SK-N-SH treated with all-trans-retinoic acid at 6 μM for 48 hours (cell line): Measurements from ENCODE around the gene LRP2.

Source experiments
- SNAI2 ChIP-seq: fragments of 250-450 bp; sonication (Bioruptor Pico); IDR thresholded peaks from 2 replicates; pipeline ENCODE4 v1.5.0; 2020; ENCODE audit warnings: mild to moderate bottlenecking, moderate library complexity
- TOX ChIP-seq: fragments of 250-450 bp; sonication (Bioruptor Pico); IDR thresholded peaks from 2 replicates; pipeline ENCODE4 v1.8.0; 2021; ENCODE audit warnings: mild to moderate bottlenecking, moderate library complexity, borderline replicate concordance
- ZC3H10 ChIP-seq: fragments of 250-450 bp; sonication (Bioruptor Pico); IDR thresholded peaks from 2 replicates; pipeline ENCODE4 v1.5.1; 2021; ENCODE audit warnings: mild to moderate bottlenecking, moderate library complexity
- ZFP3 ChIP-seq: fragments of 250-450 bp; sonication (Bioruptor Pico); IDR thresholded peaks from 2 replicates; pipeline ENCODE4 v1.5.0; 2020; ENCODE audit warnings: mild to moderate bottlenecking, moderate library complexity
- TF ChIP-seq, protein P1 (sequence below): fragments of 250-450 bp; sonication (Bioruptor Pico); IDR thresholded peaks from 2 replicates; pipeline ENCODE4 v1.5.1; 2021; ENCODE audit warnings: mild to moderate bottlenecking, moderate library complexity
- TF ChIP-seq, protein P2 (sequence below): fragments of 250-450 bp; sonication (Bioruptor Pico); IDR thresholded peaks from 2 replicates; pipeline ENCODE4 v1.5.1; 2020; ENCODE audit warnings: low read depth, mild to moderate bottlenecking, moderate library complexity

DNA sequence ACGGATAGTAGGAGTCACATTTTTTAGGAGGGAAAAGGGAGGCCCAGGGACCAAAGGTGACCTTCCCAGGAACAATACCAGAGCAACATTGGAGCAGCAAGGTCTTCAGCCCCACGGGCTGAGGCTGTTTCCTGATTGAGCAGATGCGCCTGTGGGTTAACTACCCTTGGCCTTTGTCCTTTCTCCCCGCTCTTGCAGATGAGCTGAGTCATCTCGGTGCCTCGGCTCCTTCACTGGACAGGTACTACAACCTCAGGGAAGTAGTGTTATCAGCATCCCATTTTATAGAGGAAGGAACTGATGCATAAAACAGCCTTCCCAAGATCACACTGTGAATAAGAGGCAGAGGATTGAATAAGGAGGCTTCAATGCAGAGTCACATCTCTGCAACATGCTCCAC lies 249.5 kb downstream of the LRP2 start:
- TF ChIP-seq, protein P1, sequence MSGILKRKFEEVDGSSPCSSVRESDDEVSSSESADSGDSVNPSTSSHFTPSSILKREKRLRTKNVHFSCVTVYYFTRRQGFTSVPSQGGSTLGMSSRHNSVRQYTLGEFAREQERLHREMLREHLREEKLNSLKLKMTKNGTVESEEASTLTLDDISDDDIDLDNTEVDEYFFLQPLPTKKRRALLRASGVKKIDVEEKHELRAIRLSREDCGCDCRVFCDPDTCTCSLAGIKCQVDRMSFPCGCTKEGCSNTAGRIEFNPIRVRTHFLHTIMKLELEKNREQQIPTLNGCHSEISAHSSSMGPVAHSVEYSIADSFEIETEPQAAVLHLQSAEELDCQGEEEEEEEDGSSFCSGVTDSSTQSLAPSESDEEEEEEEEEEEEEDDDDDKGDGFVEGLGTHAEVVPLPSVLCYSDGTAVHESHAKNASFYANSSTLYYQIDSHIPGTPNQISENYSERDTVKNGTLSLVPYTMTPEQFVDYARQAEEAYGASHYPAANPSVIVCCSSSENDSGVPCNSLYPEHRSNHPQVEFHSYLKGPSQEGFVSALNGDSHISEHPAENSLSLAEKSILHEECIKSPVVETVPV (CRISPR knock-in tag): no peak
- TF ChIP-seq TOX (CRISPR knock-in tag) (no peak), SNAI2 (CRISPR knock-in tag) (no peak), ZC3H10 (CRISPR knock-in tag) (no peak), ZFP3 (CRISPR knock-in tag) (no peak)
- TF ChIP-seq, protein P2, sequence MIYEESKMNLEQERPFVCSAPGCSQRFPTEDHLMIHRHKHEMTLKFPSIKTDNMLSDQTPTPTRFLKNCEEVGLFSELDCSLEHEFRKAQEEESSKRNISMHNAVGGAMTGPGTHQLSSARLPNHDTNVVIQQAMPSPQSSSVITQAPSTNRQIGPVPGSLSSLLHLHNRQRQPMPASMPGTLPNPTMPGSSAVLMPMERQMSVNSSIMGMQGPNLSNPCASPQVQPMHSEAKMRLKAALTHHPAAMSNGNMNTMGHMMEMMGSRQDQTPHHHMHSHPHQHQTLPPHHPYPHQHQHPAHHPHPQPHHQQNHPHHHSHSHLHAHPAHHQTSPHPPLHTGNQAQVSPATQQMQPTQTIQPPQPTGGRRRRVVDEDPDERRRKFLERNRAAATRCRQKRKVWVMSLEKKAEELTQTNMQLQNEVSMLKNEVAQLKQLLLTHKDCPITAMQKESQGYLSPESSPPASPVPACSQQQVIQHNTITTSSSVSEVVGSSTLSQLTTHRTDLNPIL (CRISPR knock-in tag): no peak
